Glutamatergic neuron (in vitro differentiated cells): ENCODE data around the gene GPC6. TPM values are rescaled to one million over a fixed set of nuclear protein-coding genes. Genes with fewer than 3 reads are reported as not detected.

Source experiments
- DNase-seq: peaks from one replicate; pipeline ENCODE4 v3.0.0; 2022
- H3K27ac Mint-ChIP-seq: one replicate; pipeline ENCODE4 v1.8.0; 2020; ENCODE audit warnings: mild to moderate bottlenecking, mixed read lengths, inconsistent platforms; ENCODE audit not compliant: unreplicated experiment
- H3K27me3 Mint-ChIP-seq: one replicate; pipeline ENCODE4 v1.8.0; 2020; ENCODE audit warnings: mild to moderate bottlenecking, moderate library complexity, mixed read lengths, inconsistent platforms; ENCODE audit not compliant: unreplicated experiment
- H3K36me3 Mint-ChIP-seq: one replicate; pipeline ENCODE4 v1.8.0; 2020; ENCODE audit warnings: mild to moderate bottlenecking, mixed read lengths, inconsistent platforms; ENCODE audit not compliant: unreplicated experiment
- H3K4me1 Mint-ChIP-seq: one replicate; pipeline ENCODE4 v1.8.0; 2020; ENCODE audit warnings: mild to moderate bottlenecking, low read depth, mixed read lengths, inconsistent platforms; ENCODE audit not compliant: unreplicated experiment
- H3K4me3 Mint-ChIP-seq: one replicate; pipeline ENCODE4 v1.8.0; 2020; ENCODE audit warnings: mild to moderate bottlenecking, mixed read lengths, inconsistent platforms; ENCODE audit not compliant: unreplicated experiment
- H3K9me3 Mint-ChIP-seq: one replicate; pipeline ENCODE4 v1.8.0; 2020; ENCODE audit warnings: mild to moderate bottlenecking, moderate library complexity, mixed read lengths, inconsistent platforms; ENCODE audit not compliant: unreplicated experiment
- total RNA-seq: library from RNA; stranded (reverse); fragmentation: NEBNext Ultra II Directional; extraction: Animal tissue kit (Norgen Biotek cat#: 25700); gene quantifications from one replicate; pipeline ENCODE4 v1.2.1, GENCODE V29; 2021; ENCODE audit not compliant: unreplicated experiment
- TF ChIP-seq, protein P1 (sequence below): fragments of 200-600 bp; sonication (generic); IDR thresholded peaks from one replicate; pipeline ENCODE4 v1.5.0; 2021; ENCODE audit not compliant: partially characterized antibody, unreplicated experiment

Gene GPC6
- total RNA-seq, 1 donor from 2014 or later: 11.8 TPM

DNA sequence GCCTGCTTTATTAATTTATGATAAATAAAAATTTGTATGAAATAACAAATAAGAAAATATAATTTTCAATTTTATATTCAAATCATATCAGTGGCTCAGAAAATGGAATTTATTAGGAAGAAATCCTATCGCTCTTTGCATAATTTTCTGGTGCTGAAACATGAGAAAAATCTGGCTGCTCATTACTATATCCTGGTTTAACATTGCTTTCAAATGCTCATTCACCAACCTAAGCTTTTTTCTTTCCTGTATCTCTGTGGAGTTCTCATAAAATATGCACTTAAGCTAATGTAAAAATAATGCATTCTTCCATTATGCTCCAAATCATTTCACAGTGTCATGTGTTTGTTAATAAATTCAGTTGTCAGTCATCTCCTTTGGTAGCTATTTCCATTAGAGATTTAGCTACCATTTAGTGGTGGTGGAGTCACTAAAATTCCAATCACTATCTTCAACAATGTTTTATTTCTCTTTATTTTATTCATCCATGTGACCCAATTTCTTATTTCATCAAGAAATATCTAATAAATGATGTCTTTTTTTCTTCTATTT, 754.9 kb downstream of the GPC6 start:
- no peaks in the 10 kb centered on the region for H3K36me3 Mint-ChIP-seq
- TF ChIP-seq, protein P1, sequence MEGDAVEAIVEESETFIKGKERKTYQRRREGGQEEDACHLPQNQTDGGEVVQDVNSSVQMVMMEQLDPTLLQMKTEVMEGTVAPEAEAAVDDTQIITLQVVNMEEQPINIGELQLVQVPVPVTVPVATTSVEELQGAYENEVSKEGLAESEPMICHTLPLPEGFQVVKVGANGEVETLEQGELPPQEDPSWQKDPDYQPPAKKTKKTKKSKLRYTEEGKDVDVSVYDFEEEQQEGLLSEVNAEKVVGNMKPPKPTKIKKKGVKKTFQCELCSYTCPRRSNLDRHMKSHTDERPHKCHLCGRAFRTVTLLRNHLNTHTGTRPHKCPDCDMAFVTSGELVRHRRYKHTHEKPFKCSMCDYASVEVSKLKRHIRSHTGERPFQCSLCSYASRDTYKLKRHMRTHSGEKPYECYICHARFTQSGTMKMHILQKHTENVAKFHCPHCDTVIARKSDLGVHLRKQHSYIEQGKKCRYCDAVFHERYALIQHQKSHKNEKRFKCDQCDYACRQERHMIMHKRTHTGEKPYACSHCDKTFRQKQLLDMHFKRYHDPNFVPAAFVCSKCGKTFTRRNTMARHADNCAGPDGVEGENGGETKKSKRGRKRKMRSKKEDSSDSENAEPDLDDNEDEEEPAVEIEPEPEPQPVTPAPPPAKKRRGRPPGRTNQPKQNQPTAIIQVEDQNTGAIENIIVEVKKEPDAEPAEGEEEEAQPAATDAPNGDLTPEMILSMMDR: no peak
- peaks cover 3% of the 10 kb centered on the region for H3K27me3 Mint-ChIP-seq
- H3K4me3 Mint-ChIP-seq: no peak overlapping the region
- DNase-seq: no peak
- peaks cover 20% of the 10 kb centered on the region for H3K4me1 Mint-ChIP-seq
- H3K9me3 Mint-ChIP-seq: no peaks in the 10 kb centered on the region
- H3K27ac Mint-ChIP-seq: no peak overlapping the region

DNA sequence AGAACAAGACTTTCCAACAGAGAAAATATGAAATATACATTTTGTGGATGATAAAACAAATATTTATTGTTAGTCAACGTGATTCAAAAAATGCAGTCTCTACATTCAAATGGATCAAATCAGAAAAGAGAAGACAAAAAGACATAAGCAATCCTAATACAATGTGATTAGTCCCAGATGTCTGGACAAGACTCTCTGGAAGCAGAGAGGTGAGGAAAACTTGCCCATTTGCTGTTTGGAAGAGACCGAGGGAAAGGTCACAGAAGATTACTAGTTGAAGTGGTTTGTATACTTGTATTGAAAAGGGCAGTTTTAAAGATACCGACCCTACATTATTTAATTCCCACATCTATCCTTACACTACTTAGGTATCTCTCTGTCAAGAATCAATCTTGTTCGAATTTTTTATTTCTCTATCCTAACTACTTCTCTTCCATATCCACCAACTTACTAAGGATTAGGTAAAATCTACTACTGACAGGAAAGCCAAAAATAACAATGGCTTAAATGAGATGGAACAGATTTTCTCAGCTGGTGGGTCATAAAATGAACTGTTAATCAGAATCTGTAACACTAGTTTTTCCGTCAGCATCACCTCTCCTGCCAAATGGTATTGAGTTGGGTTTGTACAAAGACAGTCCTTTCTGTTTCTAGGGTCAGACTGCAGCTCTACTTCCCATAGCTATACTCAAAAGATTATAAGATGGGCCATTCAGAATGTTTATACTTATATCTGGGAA, 755.7 kb downstream of the GPC6 start:
- Mint-ChIP-seq H3K4me3 (no peak overlapping the region), H3K4me1 (peaks cover 15% of the 10 kb centered on the region), H3K27me3 (peaks cover under 1% of the 10 kb centered on the region), H3K36me3 (no peaks in the 10 kb centered on the region), H3K27ac (no peak overlapping the region), H3K9me3 (no peaks in the 10 kb centered on the region)
- TF ChIP-seq, protein P1: no peak
- DNase-seq: no peak

DNA sequence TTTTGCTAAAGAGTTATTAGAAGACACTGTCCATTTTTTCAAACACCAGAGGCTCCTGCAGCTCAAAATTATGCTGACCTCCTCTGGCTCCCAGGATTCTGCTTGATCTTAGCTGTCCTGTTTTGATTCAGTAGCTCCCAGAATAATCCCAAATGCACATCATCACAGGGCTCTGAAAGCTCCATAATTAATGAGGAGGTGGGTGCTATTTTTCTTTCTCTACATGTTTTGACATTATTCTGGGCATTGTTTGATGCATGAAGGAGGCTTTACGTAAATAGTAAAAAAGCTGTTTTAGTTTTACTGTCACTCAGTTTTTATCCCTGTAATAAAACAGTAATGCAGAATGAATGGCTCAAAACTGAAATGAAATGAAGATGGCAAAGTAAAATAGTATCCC, 757.4 kb downstream of the GPC6 start:
- H3K9me3 Mint-ChIP-seq: no peaks in the 10 kb centered on the region

DNA sequence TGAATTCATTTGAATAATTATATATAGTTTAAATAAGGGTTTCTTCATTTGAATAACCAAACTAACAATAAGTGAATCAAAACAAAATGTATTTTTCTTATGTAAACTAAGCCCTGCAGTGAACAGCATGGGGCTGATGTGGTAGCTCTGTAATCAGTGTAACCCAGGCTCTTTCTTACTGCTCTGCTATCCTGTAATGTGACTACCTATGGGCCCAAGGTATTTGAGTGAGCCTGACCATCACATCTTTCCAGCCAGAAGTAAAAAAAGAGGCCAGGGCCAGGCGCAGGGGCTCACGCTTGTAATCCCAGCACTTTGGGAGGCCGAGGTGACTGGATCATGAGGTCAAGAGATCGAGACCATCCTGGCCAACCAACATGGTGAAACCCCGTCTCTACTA, 758.3 kb downstream of the GPC6 start:
- H3K9me3 Mint-ChIP-seq: no peaks in the 10 kb centered on the region
- DNase-seq: no peak
- H3K36me3 Mint-ChIP-seq: no peaks in the 10 kb centered on the region
- no peaks in the 10 kb centered on the region for H3K27me3 Mint-ChIP-seq
- TF ChIP-seq, protein P1: no peak
- H3K4me3 Mint-ChIP-seq: no peak overlapping the region
- H3K4me1 Mint-ChIP-seq: peaks cover 13% of the 10 kb centered on the region
- no peak overlapping the region for H3K27ac Mint-ChIP-seq

More for the DNA sequence above, 757.4 kb downstream of the GPC6 start:
- H3K27me3 Mint-ChIP-seq: no peaks in the 10 kb centered on the region
- no peak overlapping the region for H3K4me3 Mint-ChIP-seq
- H3K4me1 Mint-ChIP-seq: peaks cover 14% of the 10 kb centered on the region
- no peak for DNase-seq
- H3K36me3 Mint-ChIP-seq: no peaks in the 10 kb centered on the region
- TF ChIP-seq, protein P1: no peak
- no peak overlapping the region for H3K27ac Mint-ChIP-seq

DNA sequence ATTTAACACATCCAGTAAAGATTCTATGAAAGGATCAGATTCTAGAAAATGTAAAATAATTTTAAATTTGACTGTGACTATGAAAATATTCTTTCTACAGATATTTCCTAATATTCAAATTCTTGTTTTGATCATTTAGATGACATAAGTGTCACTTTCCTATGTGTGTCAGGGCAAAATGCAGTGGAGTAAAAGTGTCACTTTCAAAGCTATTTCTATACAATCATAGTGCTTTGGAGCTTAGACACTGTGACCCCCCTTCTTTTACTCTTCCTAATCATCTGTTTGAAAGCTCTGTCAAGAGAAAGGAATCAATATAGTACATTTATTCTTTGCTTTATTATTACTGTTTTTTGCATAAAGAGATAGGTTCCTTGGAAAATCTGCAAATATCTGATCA, 760.9 kb downstream of the GPC6 start:
- Mint-ChIP-seq H3K9me3 (no peaks in the 10 kb centered on the region), H3K27me3 (no peaks in the 10 kb centered on the region), H3K36me3 (no peaks in the 10 kb centered on the region), H3K4me3 (no peak overlapping the region), H3K4me1 (peaks cover 2% of the 10 kb centered on the region), H3K27ac (no peak overlapping the region)
- no peak for DNase-seq
- TF ChIP-seq, protein P1: no peak
